K562 (cell line): ENCODE results near the gene RETREG2. TPM values are rescaled to one million over a fixed set of nuclear protein-coding genes. Genes with fewer than 3 reads are reported as not detected.

ENCODE experiments used
- BHLHE40 ChIP-seq: IDR thresholded peaks from 2 replicates; pipeline ENCODE4 v1.6.1; 2011; ENCODE audit warnings: low read length, improper control_type of control experiment
- CREBBP ChIP-seq: IDR thresholded peaks from one replicate; pipeline ENCODE4 v1.6.1; 2012; ENCODE audit warnings: low read depth, mild to moderate bottlenecking, control low read depth, inconsistent platforms, low read length
- CTBP1 ChIP-seq: fragments of 450-650 bp; IDR thresholded peaks from 2 replicates; pipeline ENCODE4 v1.6.1; 2016; ENCODE audit warnings: borderline replicate concordance
- E2F8 ChIP-seq: fragments of 450-650 bp; IDR thresholded peaks from 2 replicates; pipeline ENCODE4 v1.7.1; 2018; ENCODE audit warnings: mild to moderate bottlenecking, low read depth; ENCODE audit not compliant: partially characterized antibody
- ELF2 ChIP-seq: fragments of 250-450 bp; sonication (Bioruptor Pico); IDR thresholded peaks from 2 replicates; pipeline ENCODE4 v1.5.0; 2021; ENCODE audit warnings: mild to moderate bottlenecking
- GMEB1 ChIP-seq: fragments of 250-450 bp; sonication (Bioruptor Pico); IDR thresholded peaks from 2 replicates; pipeline ENCODE4 v1.4.0; 2020; ENCODE audit warnings: mild to moderate bottlenecking
- HIVEP1 ChIP-seq: fragments of 250-450 bp; sonication (Bioruptor Pico); IDR thresholded peaks from 2 replicates; pipeline ENCODE4 v1.4.0; 2020; ENCODE audit warnings: mild to moderate bottlenecking
- KDM1A ChIP-seq, 2 experiments: fragments of 450-650 bp; IDR thresholded peaks; 2 replicates each; pipeline ENCODE4 v1.6.1; 2016; ENCODE audit warnings: mild to moderate bottlenecking in 2 of 2
- KLF1 ChIP-seq: fragments of 450-650 bp; IDR thresholded peaks from 2 replicates; pipeline ENCODE4 v1.6.1; 2016; ENCODE audit warnings: missing genetic modification characterization, missing compliant biosample characterization
- MAFF ChIP-seq: IDR thresholded peaks from 2 replicates; pipeline ENCODE4 v1.6.1; 2012; ENCODE audit warnings: low read length, improper control_type of control experiment
- MEF2D ChIP-seq: conservative IDR thresholded peaks from 2 replicates; pipeline ENCODE4 v1.6.1; 2016; ENCODE audit warnings: low read depth, missing genetic modification characterization, missing compliant biosample characterization
- MYBL2 ChIP-seq, 2 experiments: fragments of 450-650 bp in 1 of 2; sonication (generic) in 1 of 2; formaldehyde crosslinking in 1 of 2; IDR thresholded peaks; 2 replicates each; pipeline versions ENCODE4 v1.6.1 to v1.8.1; 2017 to 2022; ENCODE audit warnings: borderline replicate concordance in 1 of 2, inconsistent platforms in 1 of 2, low read depth in 1 of 2, mild to moderate bottlenecking in 1 of 2, missing genetic modification reagents in 1 of 2, moderate library complexity in 1 of 2
- RHOXF2B ChIP-seq: fragments of 250-450 bp; sonication (Bioruptor Pico); conservative IDR thresholded peaks from 2 replicates; pipeline ENCODE4 v1.5.1; 2021
- ZNF398 ChIP-seq: fragments of 250-450 bp; sonication (Bioruptor Pico); IDR thresholded peaks from 2 replicates; pipeline ENCODE4 v1.8.0; 2021; ENCODE audit warnings: moderate library complexity, mild to moderate bottlenecking, inconsistent platforms
- ZNF561 ChIP-seq: fragments of 450-650 bp; formaldehyde crosslinking; conservative IDR thresholded peaks from 2 replicates; pipeline ENCODE4 v1.4.0; 2020; ENCODE audit warnings: mild to moderate bottlenecking, moderate library complexity
- ZNF699 ChIP-seq: fragments of 250-450 bp; sonication (Bioruptor Pico); IDR thresholded peaks from 2 replicates; pipeline ENCODE4 v1.8.0; 2021; ENCODE audit warnings: mild to moderate bottlenecking, moderate library complexity; ENCODE audit not compliant: insufficient replicate concordance
- ZSCAN29 ChIP-seq: fragments of 450-650 bp; IDR thresholded peaks from 2 replicates; pipeline ENCODE4 v1.6.1; 2017
- polyA plus RNA-seq, 8 experiments: library from polyadenylated mRNA; depleted of rRNA in 4 of 8; stranded (reverse) in 5 of 8; unstranded in 3 of 8; fragments of >200 nt; fragmentation: Nextera tagmentation in 2 of 8; fragmentation: Illumina TruSeq in 1 of 8; extraction: Ambion mirVana in 2 of 8; extraction: Trizol in 1 of 8; gene quantifications; 2 replicates each; pipeline versions ENCODE4 v1.2.1 to v1.2.3, GENCODE V29; 2011 to 2014; ENCODE audit warnings: inconsistent platforms in 1 of 8, missing spikeins in 1 of 8
- total RNA-seq, 7 experiments: library from RNA; depleted of rRNA in 6 of 7; stranded (reverse); fragments of >200 nt in 6 of 7; fragmentation: Illumina TruSeq in 2 of 7; extraction: Trizol in 2 of 7; gene quantifications; 2 replicates each; pipeline versions ENCODE4 v1.2.1 to v1.2.3, GENCODE V29; 2011 to 2021; ENCODE audit warnings: low replicate concordance in 1 of 7

The RETREG2 gene
- total and polyA plus RNA-seq, 9 of the 15 experiments (the other 6 are each of a cell fraction or from before 2014, with no cell fraction given): 4.9 to 40.1 (median 19.2) TPM

- TF ChIP-seq GMEB1 (CRISPR knock-in tag): peak; percentile 97
- no peak for TF ChIP-seq ZSCAN29
- TF ChIP-seq E2F8: no peak
- no peak for TF ChIP-seq MEF2D
- TF ChIP-seq RHOXF2B (CRISPR knock-in tag): no peak
- peak; percentile 78 for TF ChIP-seq CTBP1
- no peak for TF ChIP-seq ZNF699 (CRISPR knock-in tag)
- TF ChIP-seq KLF1 (tag): no peak
- no peak for TF ChIP-seq ZNF398 (CRISPR knock-in tag)
- no peak for TF ChIP-seq ZNF561 (CRISPR knock-in tag)
- no peak for TF ChIP-seq HIVEP1
- TF ChIP-seq CREBBP: no peak
- no peak for TF ChIP-seq ELF2 (CRISPR knock-in tag)
- TF ChIP-seq MYBL2 (IDR thresholded peaks at IDR 0.05; ENCODE audit: low read depth): no peak
- no peak for TF ChIP-seq MYBL2 (CRISPR knock-in tag; IDR thresholded peaks at IDR 0.05; ENCODE audit: borderline replicate concordance)
- TF ChIP-seq MAFF: no peak
- no peak for TF ChIP-seq KDM1A (IDR thresholded peaks at IDR 0.05)
- no peak for TF ChIP-seq BHLHE40
Observed at GRCh38 chr2:219206328-219207133, 28.5 kb downstream of the RETREG2 start, which contains the start of gene ZFAND2B (continued).
